ENCODE measurements around the gene FCHSD1. TPM values are rescaled to one million over a fixed set of nuclear protein-coding genes. Genes with fewer than 3 reads are reported as not detected.

The FCHSD1 gene
- total RNA-seq, 2 donors from 2014 or later: 24.9 to 30.2 TPM

DNA sequence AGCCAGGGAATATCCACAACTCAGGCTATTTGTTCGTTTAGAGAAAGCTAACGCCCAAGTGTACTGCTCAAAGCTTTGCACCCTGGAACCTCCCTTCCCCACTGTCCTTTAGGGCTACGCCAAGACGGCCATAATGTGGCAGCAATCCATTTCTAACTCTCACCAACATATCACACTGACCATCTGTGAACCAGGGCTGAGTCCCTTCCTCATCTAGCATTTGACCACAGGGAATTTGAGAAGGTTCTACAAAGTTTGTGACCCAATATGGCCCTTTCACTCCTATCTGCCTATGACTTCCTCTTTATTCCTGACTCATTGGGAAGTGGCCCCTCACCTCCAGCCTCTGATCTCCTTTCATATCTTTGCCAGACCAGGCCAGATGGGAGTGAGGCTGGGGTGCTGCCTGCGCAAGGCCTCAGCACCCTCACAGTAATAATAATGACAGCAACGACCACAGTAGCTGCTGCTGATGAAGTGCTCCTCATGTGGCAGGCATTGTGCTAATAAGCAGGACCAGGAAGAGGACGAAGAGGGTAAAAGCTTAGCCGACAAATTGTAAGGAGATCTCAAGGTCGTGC is 40.2 kb upstream of the FCHSD1 start:
- intact Hi-C loops (cut with DNase I): no loop called here
- TF ChIP-seq POLR2AphosphoS5 (IDR thresholded peaks at IDR 0.05): no peak
- TF ChIP-seq POLR2A (IDR thresholded peaks at IDR 0.05): no peak
- TF ChIP-seq, protein P1, sequence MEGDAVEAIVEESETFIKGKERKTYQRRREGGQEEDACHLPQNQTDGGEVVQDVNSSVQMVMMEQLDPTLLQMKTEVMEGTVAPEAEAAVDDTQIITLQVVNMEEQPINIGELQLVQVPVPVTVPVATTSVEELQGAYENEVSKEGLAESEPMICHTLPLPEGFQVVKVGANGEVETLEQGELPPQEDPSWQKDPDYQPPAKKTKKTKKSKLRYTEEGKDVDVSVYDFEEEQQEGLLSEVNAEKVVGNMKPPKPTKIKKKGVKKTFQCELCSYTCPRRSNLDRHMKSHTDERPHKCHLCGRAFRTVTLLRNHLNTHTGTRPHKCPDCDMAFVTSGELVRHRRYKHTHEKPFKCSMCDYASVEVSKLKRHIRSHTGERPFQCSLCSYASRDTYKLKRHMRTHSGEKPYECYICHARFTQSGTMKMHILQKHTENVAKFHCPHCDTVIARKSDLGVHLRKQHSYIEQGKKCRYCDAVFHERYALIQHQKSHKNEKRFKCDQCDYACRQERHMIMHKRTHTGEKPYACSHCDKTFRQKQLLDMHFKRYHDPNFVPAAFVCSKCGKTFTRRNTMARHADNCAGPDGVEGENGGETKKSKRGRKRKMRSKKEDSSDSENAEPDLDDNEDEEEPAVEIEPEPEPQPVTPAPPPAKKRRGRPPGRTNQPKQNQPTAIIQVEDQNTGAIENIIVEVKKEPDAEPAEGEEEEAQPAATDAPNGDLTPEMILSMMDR (IDR thresholded peaks at IDR 0.05): no peak
- Histone ChIP-seq H3K27ac (no peak overlapping the region), H3K9me3 (no peaks in the 10 kb centered on the region), H3K27me3 (replicated peaks; ENCODE audit: insufficient read depth) (no peaks in the 10 kb centered on the region), H3K4me1 (replicated peaks) (no peaks in the 10 kb centered on the region), H3K36me3 (no peaks in the 10 kb centered on the region), H3K4me3 (no peak overlapping the region)
- WGBS: 66% methylated on average over 9 of the region's 9 CpGs
- no peak for DNase-seq (ENCODE audit: low spot score)

- DNase-seq (ENCODE audit: low spot score): no peak
- no peaks in the 10 kb centered on the region for H3K27me3 ChIP-seq (replicated peaks; ENCODE audit: insufficient read depth)
- WGBS: 84% methylated on average over 3 of the region's 3 CpGs
- no peak overlapping the region for H3K27ac ChIP-seq
- H3K36me3 ChIP-seq: no peaks in the 10 kb centered on the region
- no peak overlapping the region for H3K4me3 ChIP-seq
- no peaks in the 10 kb centered on the region for H3K9me3 ChIP-seq
- intact Hi-C loops (cut with DNase I): no loop called here
- TF ChIP-seq POLR2A (IDR thresholded peaks at IDR 0.05) (no peak), POLR2AphosphoS5 (IDR thresholded peaks at IDR 0.05) (no peak)
- TF ChIP-seq, protein P1 (IDR thresholded peaks at IDR 0.05): no peak
- no peaks in the 10 kb centered on the region for H3K4me1 ChIP-seq (replicated peaks)
Measured at GRCh38 chr5:141686648-141687416, 35.6 kb upstream of the FCHSD1 start.

GRCh38 chr5:141685591-141685990 is 34.4 kb upstream of the FCHSD1 start:
- WGBS: 88% methylated on average over 1 of the region's 1 CpG
- Histone ChIP-seq H3K36me3 (no peaks in the 10 kb centered on the region), H3K27me3 (replicated peaks; ENCODE audit: insufficient read depth) (no peaks in the 10 kb centered on the region), H3K9me3 (no peaks in the 10 kb centered on the region), H3K4me1 (replicated peaks) (no peaks in the 10 kb centered on the region), H3K27ac (no peak overlapping the region), H3K4me3 (no peak overlapping the region)
- TF ChIP-seq, protein P1 (IDR thresholded peaks at IDR 0.05): no peak
- no peak for TF ChIP-seq POLR2A (IDR thresholded peaks at IDR 0.05)
- TF ChIP-seq POLR2AphosphoS5 (IDR thresholded peaks at IDR 0.05): no peak
- no peak for DNase-seq (ENCODE audit: low spot score)
- intact Hi-C loops (cut with DNase I): no loop called here

GRCh38 chr5:141683596-141684141 is 32.5 kb upstream of the FCHSD1 start:
- no peak overlapping the region for H3K4me3 ChIP-seq
- no peaks in the 10 kb centered on the region for H3K4me1 ChIP-seq (replicated peaks)
- H3K9me3 ChIP-seq: no peaks in the 10 kb centered on the region
- no peaks in the 10 kb centered on the region for H3K36me3 ChIP-seq
- TF ChIP-seq POLR2AphosphoS5 (IDR thresholded peaks at IDR 0.05): no peak
- TF ChIP-seq, protein P1 (IDR thresholded peaks at IDR 0.05): no peak
- TF ChIP-seq POLR2A (IDR thresholded peaks at IDR 0.05): no peak
- H3K27me3 ChIP-seq (replicated peaks; ENCODE audit: insufficient read depth): no peaks in the 10 kb centered on the region
- intact Hi-C loops (cut with DNase I): no loop called here
- no peak for DNase-seq (ENCODE audit: low spot score)
- H3K27ac ChIP-seq: no peak overlapping the region

All from prostate gland (tissue), 2 donors.